GM12878 (cell line): ENCODE measurements around the gene NT5DC4.

Experiments used
- POLR2A ChIP-seq: IDR thresholded peaks from 2 replicates; pipeline ENCODE4 v1.6.1; 2011; ENCODE audit warnings: low read depth, mild to moderate bottlenecking, low read length
- TF ChIP-seq, protein P1 (sequence below), 3 experiments: IDR thresholded peaks in 2 of 3; conservative IDR thresholded peaks in 1 of 3; 2 replicates each; pipeline ENCODE4 v1.5.1; 2011; ENCODE audit warnings: low read depth in 3 of 3, low read length in 3 of 3, mild to moderate bottlenecking in 3 of 3, control low read depth in 2 of 3, moderate library complexity in 2 of 3, inconsistent platforms in 1 of 3, mixed read lengths in 1 of 3; ENCODE audit not compliant: control insufficient read depth in 2 of 3, insufficient read depth in 1 of 3; ENCODE audit errors: extremely low read depth in 1 of 3

GRCh38 chr2:112733871-112734270 lies 13.1 kb downstream of the NT5DC4 start:
- TF ChIP-seq POLR2A = no peak
- TF ChIP-seq, protein P1, sequence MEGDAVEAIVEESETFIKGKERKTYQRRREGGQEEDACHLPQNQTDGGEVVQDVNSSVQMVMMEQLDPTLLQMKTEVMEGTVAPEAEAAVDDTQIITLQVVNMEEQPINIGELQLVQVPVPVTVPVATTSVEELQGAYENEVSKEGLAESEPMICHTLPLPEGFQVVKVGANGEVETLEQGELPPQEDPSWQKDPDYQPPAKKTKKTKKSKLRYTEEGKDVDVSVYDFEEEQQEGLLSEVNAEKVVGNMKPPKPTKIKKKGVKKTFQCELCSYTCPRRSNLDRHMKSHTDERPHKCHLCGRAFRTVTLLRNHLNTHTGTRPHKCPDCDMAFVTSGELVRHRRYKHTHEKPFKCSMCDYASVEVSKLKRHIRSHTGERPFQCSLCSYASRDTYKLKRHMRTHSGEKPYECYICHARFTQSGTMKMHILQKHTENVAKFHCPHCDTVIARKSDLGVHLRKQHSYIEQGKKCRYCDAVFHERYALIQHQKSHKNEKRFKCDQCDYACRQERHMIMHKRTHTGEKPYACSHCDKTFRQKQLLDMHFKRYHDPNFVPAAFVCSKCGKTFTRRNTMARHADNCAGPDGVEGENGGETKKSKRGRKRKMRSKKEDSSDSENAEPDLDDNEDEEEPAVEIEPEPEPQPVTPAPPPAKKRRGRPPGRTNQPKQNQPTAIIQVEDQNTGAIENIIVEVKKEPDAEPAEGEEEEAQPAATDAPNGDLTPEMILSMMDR (IDR thresholded peaks at IDR 0.05 in 2 of 3, conservative IDR thresholded peaks at IDR 0.05 in 1 of 3; ENCODE audit: control insufficient read depth in 2 of 3, extremely low read depth in 1 of 3, insufficient read depth in 1 of 3, low read depth in 3 of 3, low read length in 3 of 3) = no peak
